GM23248 (cell line): ENCODE results near the gene TRABD.

Experiments
- EZH2 ChIP-seq: fragments of 200-600 bp; sonication (generic); IDR thresholded peaks from 2 replicates; pipeline ENCODE4 v1.6.1; 2018; ENCODE audit warnings: antibody characterized with exemption, mild to moderate bottlenecking; ENCODE audit not compliant: insufficient read depth, poor library complexity, severe bottlenecking
- EZH2phosphoT487 ChIP-seq: fragments of 200-600 bp; sonication (generic); IDR thresholded peaks from 2 replicates; pipeline ENCODE4 v1.6.1; 2018; ENCODE audit warnings: antibody characterized with exemption, moderate library complexity, mild to moderate bottlenecking, low read depth; ENCODE audit not compliant: insufficient read depth

- TF ChIP-seq EZH2 (no peak), EZH2phosphoT487 (no peak)
Observed at GRCh38 chr22:50221410-50222300, 35.9 kb downstream of the TRABD start.
